RCC 7860 (cell line): Measurements from ENCODE around the gene PACSIN1.
A peak's percentile ranks its signal among the peaks of the same experiment; 100 is the strongest.

ENCODE experiments used
- DNase-seq: peaks from one replicate; pipeline ENCODE4 v3.0.0-alpha.2; 2015; ENCODE audit warnings: low spot score
- FAIRE-seq: peaks from 2 replicates; lab custom pipeline; 2012; peaks lifted over from hg19 to GRCh38; lab: Jason Lieb, UNC

Gene PACSIN1

GRCh38 chr6:34558172-34558714 is 92.4 kb downstream of the PACSIN1 start:
- FAIRE-seq: no peak
- DNase-seq: no peak

GRCh38 chr6:34559651-34560365 is 93.9 kb downstream of the PACSIN1 start:
- no peak for DNase-seq
- no peak for FAIRE-seq

GRCh38 chr6:34560366-34561226 is 94.7 kb downstream of the PACSIN1 start:
- DNase-seq (peak; percentile 38), FAIRE-seq (no peak)

GRCh38 chr6:34561227-34561530 is 95.3 kb downstream of the PACSIN1 start:
- no peak for FAIRE-seq

GRCh38 chr6:34562350-34562749 is 96.5 kb downstream of the PACSIN1 start:
- no peak for FAIRE-seq
- no peak for DNase-seq

More at GRCh38 chr6:34561227-34561530, 95.3 kb downstream of the PACSIN1 start:
- no peak for DNase-seq

GRCh38 chr6:34562861-34563512 is 97.1 kb downstream of the PACSIN1 start:
- FAIRE-seq (no peak), DNase-seq (no peak)

GRCh38 chr6:34563513-34563870 is 97.6 kb downstream of the PACSIN1 start:
- FAIRE-seq (no peak), DNase-seq (no peak)

- no peak for FAIRE-seq
- DNase-seq: no peak
These were observed 98.3 kb downstream of the PACSIN1 start for GRCh38 chr6:34564181-34564580.

- DNase-seq (no peak), FAIRE-seq (no peak)
These were observed 99.9 kb downstream of the PACSIN1 start for GRCh38 chr6:34565722-34566137.

GRCh38 chr6:34566830-34567546 is 101.1 kb downstream of the PACSIN1 start:
- FAIRE-seq (no peak), DNase-seq (no peak)

GRCh38 chr6:34568341-34569201 is 102.7 kb downstream of the PACSIN1 start:
- no peak for DNase-seq
- FAIRE-seq: no peak

GRCh38 chr6:34569361-34569973 is 103.6 kb downstream of the PACSIN1 start:
- DNase-seq: no peak
- no peak for FAIRE-seq

GRCh38 chr6:34570066-34570833 is 104.4 kb downstream of the PACSIN1 start:
- FAIRE-seq: no peak
- no peak for DNase-seq

- DNase-seq (no peak), FAIRE-seq (no peak)
These were observed 105.5 kb downstream of the PACSIN1 start for GRCh38 chr6:34571388-34571787.

GRCh38 chr6:34572021-34572420 is 106.1 kb downstream of the PACSIN1 start:
- DNase-seq (no peak), FAIRE-seq (no peak)

- FAIRE-seq (no peak), DNase-seq (no peak)
These were observed 106.7 kb downstream of the PACSIN1 start for GRCh38 chr6:34572585-34572984.

GRCh38 chr6:34573567-34574183 is 107.8 kb downstream of the PACSIN1 start:
- FAIRE-seq: no peak
- no peak for DNase-seq

- no peak for FAIRE-seq
- no peak for DNase-seq
These were observed 108.9 kb downstream of the PACSIN1 start for GRCh38 chr6:34574647-34575293.
